Fibroblast of mammary gland (primary cell): Measurements from ENCODE around the gene HMX3.
A peak's percentile ranks its signal among the peaks of the same experiment; 100 is the strongest.

Experiments used
- DNase-seq: peaks from one replicate; pipeline ENCODE4 v3.0.0-alpha.2; 2010; ENCODE audit warnings: low read depth
- H3K4me3 ChIP-seq: 2 replicates; pipeline ENCODE4 v1.5.1; 2011; ENCODE audit warnings: low read depth, mild to moderate bottlenecking, low read length, moderate library complexity; ENCODE audit not compliant: control insufficient read depth
- TF ChIP-seq, protein P1 (sequence below): conservative IDR thresholded peaks from 2 replicates; pipeline ENCODE4 v1.5.1; 2011; ENCODE audit warnings: low read depth, low read length, inconsistent platforms; ENCODE audit not compliant: control insufficient read depth, insufficient read depth

HMX3 gene

DNA sequence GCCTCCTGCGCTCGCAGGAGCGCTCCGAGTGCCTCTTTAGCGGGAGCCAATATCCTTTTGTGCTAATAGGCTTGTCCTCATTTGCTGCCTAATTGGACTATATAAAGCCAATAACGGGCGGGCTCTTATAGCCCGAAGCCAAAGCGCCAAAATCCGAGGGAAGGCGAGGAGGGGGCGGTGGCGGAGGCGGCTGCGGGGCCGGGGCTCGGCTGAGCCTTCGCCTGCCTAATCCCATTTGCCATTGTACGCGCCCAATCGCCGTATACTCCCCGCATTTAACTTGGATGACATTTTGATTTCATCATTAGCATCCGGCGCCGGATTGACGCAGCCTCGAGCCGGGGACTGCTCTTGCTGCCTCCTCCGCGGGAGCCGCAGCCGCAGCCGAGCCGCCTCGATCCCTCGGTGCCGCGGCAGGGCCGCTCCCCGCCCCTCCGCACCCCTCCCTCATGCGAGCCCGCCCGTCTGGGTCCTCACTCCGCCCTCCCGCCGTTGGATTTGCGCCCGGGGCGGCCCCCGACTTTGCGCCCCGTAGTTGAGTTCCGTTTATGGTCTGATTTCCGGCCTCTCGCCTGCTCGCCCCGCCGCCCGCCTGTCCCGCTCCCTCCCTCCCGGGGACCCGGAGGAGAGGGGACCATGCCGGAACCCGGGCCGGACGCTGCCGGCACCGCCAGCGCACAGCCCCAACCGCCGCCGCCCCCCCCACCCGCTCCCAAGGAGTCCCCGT lies at the start of gene HMX3:
TSS of gene HMX3 (plus strand) at position 556 of the 727 bp plus-strand sequence. CDS start at position 637, 81 bp downstream.
- H3K4me3 ChIP-seq = no peak within 1 kb of the TSS
- TF ChIP-seq, protein P1, sequence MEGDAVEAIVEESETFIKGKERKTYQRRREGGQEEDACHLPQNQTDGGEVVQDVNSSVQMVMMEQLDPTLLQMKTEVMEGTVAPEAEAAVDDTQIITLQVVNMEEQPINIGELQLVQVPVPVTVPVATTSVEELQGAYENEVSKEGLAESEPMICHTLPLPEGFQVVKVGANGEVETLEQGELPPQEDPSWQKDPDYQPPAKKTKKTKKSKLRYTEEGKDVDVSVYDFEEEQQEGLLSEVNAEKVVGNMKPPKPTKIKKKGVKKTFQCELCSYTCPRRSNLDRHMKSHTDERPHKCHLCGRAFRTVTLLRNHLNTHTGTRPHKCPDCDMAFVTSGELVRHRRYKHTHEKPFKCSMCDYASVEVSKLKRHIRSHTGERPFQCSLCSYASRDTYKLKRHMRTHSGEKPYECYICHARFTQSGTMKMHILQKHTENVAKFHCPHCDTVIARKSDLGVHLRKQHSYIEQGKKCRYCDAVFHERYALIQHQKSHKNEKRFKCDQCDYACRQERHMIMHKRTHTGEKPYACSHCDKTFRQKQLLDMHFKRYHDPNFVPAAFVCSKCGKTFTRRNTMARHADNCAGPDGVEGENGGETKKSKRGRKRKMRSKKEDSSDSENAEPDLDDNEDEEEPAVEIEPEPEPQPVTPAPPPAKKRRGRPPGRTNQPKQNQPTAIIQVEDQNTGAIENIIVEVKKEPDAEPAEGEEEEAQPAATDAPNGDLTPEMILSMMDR = no peak
- peak; percentile 49 for DNase-seq

DNA sequence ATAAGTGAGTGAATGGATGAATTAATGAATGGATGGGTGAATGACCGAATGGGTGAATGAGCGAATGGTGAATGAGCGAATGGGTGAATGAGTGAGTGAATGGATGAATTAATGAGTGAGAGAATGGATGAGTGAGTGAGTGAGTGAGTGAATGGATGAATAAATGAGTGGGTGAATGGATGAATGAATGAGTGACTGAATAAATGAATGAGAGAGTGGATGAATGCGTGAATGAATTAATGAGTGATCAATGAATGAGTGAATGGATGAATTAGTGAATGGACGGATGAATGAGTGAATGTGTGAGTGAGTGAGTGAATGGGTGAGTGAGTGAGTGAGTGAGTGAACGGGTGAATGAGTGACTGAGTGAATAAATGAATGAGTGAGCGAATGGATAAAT lies 49.5 kb upstream of the HMX3 start:
- no peak overlapping the region for H3K4me3 ChIP-seq
- TF ChIP-seq, protein P1 = no peak
- no peak for DNase-seq

DNA sequence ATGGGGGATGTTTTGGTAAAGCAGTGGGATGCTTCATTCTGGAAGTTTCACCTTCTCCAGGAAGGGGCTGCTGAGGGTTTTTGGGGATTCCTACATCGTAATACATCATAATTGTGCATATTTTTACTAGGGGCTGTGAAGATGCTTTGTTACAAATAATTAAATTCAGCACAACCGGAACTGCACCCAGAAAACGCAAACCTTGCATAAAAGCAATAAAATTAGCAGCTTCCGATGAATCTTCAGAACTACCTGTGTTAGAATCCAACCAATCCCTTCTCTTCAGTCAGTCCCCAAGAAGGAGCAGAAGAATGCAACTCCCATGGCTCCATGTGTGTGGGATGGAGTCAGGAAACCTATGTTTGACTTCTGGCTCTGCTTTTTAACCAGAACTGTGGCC lies 48.4 kb upstream of the HMX3 start:
- no peak for DNase-seq
- H3K4me3 ChIP-seq = no peak overlapping the region
- TF ChIP-seq, protein P1 = no peak

DNA sequence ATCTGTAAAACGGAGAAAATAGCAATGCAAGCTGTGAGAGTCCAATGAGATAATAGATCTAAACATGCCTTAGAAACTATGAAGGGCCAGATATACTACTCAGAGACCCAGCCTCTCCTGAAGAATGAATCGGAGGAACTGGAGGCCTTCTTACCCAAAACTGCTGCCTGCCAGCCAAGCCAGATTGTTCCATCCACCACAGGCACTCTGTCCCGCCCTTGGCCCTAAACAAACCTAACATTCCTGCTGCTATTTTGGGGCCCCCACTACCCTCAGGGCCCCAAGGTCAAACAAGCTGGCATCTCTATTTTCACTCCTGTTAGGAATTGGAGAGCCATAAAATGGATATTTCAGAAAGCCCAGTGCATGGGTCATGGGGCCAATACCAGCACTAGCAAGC lies 48.0 kb upstream of the HMX3 start:
- no peak overlapping the region for H3K4me3 ChIP-seq
- DNase-seq = no peak
- TF ChIP-seq, protein P1 = no peak

DNA sequence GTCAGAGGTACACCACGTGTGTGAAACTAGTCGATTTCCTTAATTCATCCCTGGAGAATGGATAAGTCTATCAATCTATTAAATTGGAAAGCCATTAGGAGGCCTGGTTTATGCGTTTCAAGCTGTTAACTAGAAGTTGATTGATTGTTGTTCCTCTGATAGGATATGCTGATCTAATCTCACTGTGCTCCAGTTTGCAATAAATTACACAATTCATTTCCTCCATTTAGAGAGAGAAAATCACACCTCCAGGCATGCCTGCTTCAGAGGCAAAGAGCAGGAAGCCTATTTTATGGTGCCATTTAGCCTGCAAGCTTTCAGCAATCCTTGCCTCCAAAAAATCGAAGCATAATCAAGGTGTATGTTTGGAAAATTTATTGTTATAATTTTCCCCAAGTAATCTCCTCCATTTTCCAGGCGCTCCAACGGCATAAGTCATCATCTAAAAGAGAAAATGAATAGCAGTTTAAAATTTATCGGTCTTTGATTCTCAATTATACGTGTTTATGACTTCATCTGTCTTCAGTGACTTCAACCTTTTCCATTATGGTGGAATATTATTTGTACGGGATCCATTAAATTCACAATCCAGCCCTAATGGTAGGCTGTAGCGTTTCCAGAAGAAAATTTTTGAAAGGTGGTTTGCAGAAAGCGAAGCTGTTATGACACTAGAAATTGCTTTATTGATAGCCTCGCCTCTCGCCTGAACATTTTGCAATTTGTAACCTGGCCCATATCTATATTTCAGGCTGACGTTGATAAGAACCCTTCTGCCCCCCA lies 42.9 kb upstream of the HMX3 start:
- DNase-seq = no peak
- H3K4me3 ChIP-seq = no peak overlapping the region
- TF ChIP-seq, protein P1 = no peak

DNA sequence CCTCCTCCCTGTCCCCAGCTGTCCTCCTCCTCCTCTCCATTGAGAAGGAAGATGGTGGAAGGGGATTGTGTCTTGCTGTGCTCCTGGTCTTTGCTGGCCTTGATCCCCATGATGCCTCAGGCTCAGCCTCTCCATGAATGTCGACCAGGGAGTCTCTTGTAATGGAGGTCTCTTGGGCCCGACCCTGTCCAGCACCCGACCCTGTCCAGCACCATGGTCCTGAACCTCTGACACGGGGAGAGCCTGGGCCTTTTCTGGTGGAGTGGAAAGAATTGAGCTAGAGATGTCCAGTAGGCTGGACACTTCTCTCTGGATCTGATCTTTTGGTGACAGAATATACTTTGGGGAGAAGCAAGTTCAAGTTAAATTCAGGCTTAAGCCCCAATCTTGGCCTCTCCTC lies 42.3 kb upstream of the HMX3 start:
- H3K4me3 ChIP-seq = no peak overlapping the region
- DNase-seq = no peak
- TF ChIP-seq, protein P1 = no peak
